HG02973 (cell line): ENCODE results near the gene RNF13.
"Not testable (repeated sequence)": the region's sequence is repeated elsewhere in the genome, so short reads cannot be mapped to it uniquely, and the experiment has no call there.

ENCODE experiments used
- ATAC-seq: cut with Tn5 transposase; IDR thresholded peaks from one replicate; pipeline ENCODE4 v1.9.1; 2021; ENCODE audit warnings: moderate library complexity; ENCODE audit not compliant: unreplicated experiment

The RNF13 gene

GRCh38 chr3:149983053-149983452 lies 170.0 kb downstream of the RNF13 start:
- not testable (repeated sequence) for ATAC-seq

GRCh38 chr3:149983628-149984027 lies 170.6 kb downstream of the RNF13 start:
- ATAC-seq = no peak

- ATAC-seq = no peak
Observed at GRCh38 chr3:149989307-149989706, 176.3 kb downstream of the RNF13 start.

GRCh38 chr3:149990423-149990948 lies 177.5 kb downstream of the RNF13 start:
- no peak for ATAC-seq

- ATAC-seq = no peak
Observed at GRCh38 chr3:149992416-149993058, 179.5 kb downstream of the RNF13 start.

GRCh38 chr3:149998946-149999345 lies 185.9 kb downstream of the RNF13 start:
- ATAC-seq = no peak

GRCh38 chr3:149999421-149999820 lies 186.4 kb downstream of the RNF13 start:
- ATAC-seq = no peak

GRCh38 chr3:150000641-150001040 lies 187.6 kb downstream of the RNF13 start:
- no peak for ATAC-seq

- no peak for ATAC-seq
Observed at GRCh38 chr3:150005243-150006112, 192.5 kb downstream of the RNF13 start.

GRCh38 chr3:150006794-150007193 lies 193.8 kb downstream of the RNF13 start:
- no peak for ATAC-seq
